GM13976 (cell line): ENCODE results near the gene ABI3BP.
"Not testable (repeated sequence)": the region's sequence is repeated elsewhere in the genome, so short reads cannot be mapped to it uniquely, and the experiment has no call there.

ENCODE experiments used
- DNase-seq: peaks from one replicate; pipeline ENCODE4 v3.0.0; 2012; ENCODE audit warnings: low spot score
- CTCF ChIP-seq: IDR thresholded peaks from 2 replicates; pipeline ENCODE4 v1.5.1; 2012; ENCODE audit warnings: borderline replicate concordance, mild to moderate bottlenecking; ENCODE audit not compliant: insufficient read depth; ENCODE audit errors: extremely low read depth, missing control alignments, control extremely low read depth
- in situ Hi-C: fragments of 300-500 bp; cut with MboI; formaldehyde crosslinking; loops from one replicate; pipeline ENCODE4 v1.12.0; 2022; ENCODE audit warnings: low sequenced_read_pairs, mixed read lengths, inconsistent platforms; ENCODE audit not compliant: unreplicated experiment

Gene ABI3BP

DNA sequence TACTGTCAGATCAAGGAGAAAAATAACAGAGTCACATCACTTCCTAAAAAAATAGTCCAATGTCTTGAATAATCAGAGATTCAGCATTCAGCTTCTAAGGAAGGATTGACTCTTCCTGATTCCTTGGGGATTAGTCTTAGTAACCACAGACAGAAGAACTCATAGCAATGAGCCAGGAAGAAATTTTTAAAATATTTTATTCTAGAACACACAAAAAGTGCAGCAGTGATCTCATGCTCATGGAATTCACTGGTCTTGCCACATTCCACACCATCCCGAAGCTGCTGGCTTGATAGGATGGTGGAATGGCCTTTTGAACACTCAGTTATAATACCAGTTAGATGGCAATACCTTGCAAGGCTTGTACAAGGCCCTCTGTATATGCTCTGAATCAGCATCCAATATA lies 43.0 kb upstream of the ABI3BP start:
- no peak for DNase-seq
- no peak for TF ChIP-seq CTCF
- in situ Hi-C loops: no loop called here

DNA sequence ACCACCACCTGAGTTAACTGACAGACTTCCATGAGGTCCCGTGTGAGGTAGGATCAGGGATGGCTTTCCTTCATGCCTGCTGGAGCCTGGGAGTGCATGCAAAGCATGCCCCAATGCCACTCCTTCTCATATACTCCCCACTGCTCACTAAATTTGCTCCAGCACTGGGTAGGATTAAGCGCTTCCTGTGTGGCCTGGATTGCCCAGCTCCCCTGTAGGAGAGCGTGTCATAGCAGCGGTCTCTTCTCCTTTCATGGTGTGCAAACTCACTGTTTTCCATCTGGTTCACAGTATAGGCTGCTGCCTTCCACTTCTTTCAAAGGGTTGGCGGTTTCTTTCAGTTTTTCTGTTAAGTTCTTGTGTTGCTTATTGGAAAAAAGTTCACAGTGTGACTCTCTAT lies 34.1 kb upstream of the ABI3BP start:
- TF ChIP-seq CTCF: no peak
- DNase-seq: no peak
- in situ Hi-C loops: no loop called here

GRCh38 chr3:101026881-101027280 lies 33.7 kb upstream of the ABI3BP start:
- no peak for DNase-seq
- in situ Hi-C loops: no loop called here
- no peak for TF ChIP-seq CTCF

- DNase-seq: no peak
- in situ Hi-C loops: no loop called here
- no peak for TF ChIP-seq CTCF
Measured at GRCh38 chr3:101026244-101026643, 33.0 kb upstream of the ABI3BP start.

DNA sequence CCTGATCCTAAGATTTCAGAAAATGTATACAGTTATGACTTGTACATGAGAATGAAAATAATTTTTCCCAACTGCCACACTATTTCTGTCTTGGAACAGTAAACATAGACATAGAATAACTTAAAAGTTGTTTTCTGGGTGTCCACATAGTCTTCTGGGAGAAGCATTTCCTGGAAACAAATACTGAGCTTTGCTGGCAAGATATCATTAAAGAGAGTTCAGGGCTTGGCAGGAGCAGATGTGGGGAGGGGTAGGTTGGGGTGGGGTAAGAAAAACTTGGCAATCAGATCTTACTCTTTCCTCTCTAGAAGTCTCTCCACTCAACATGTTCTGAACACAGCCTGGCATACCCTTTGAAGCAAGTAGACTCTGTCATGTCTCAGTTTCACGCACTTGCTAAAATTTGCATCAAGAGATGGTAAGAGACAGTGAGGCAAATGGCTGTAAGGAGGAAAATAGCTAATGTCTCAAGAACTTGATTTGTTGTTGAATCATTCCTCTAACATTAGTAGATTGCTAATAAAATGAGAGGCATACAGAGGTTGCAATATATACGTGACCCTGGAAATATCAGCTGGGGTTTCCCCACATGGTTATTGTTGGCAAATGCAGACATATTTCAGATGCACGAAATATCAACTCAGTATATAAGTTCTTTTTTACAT lies 27.3 kb upstream of the ABI3BP start:
- in situ Hi-C loops: no loop called here
- no peak for DNase-seq
- TF ChIP-seq CTCF: no peak

DNA sequence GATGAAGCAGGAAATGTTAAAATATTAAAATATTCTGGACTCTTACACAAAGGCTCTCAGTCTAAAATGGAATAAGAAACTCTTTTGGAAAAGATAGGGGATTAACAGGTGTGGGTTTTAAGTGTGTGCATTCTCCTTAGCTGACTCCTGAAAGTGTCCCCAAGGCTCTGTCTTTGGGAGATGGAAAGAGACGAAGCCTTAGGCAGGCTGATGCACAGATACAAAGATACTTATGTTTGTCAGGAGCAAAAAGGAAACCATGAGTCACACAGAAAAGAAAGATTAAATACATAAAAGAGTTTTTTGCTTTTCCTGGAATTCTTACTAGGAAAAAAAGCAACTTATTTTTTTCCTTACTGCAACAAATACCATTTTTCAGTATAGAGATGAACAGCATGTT lies 23.8 kb upstream of the ABI3BP start:
- no peak for TF ChIP-seq CTCF
- no peak for DNase-seq
- in situ Hi-C loops: no loop called here

GRCh38 chr3:101012312-101012711 lies 19.1 kb upstream of the ABI3BP start:
- in situ Hi-C loops, DNase-seq: not testable (repeated sequence)

DNA sequence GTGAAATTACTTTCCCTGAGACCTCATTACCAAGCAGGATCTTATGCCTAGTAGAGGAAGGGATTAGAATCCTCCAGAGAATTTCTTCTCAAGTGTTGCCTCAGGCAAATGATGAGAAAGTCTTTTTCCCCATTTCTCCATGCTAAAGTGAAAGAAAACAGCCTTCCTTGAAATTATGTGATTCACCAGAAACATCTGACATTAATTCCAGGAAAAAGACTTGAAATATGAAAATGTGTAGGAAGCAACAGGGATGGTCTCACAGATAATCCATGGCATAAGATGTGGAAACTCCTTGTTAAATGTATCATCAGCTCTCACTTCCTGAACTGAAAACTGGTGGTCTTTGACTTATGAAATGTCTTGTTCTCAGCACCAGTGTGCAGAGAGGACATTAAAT lies 17.9 kb upstream of the ABI3BP start:
- DNase-seq: no peak
- in situ Hi-C loops: no loop called here
- no peak for TF ChIP-seq CTCF
